SK-N-SH treated with all-trans-retinoic acid at 6 μM for 48 hours (cell line): ENCODE results near the gene BMP3.

ENCODE experiments used
- ATAC-seq: fragments of 200-7000 bp; cut with Tn5 transposase; 3 replicates; pipeline ENCODE4 v1.9.1; 2020; ENCODE audit warnings: mild to moderate bottlenecking, moderate library complexity
- BACH2 ChIP-seq: fragments of 250-450 bp; sonication (Bioruptor Pico); IDR thresholded peaks from 2 replicates; pipeline ENCODE4 v1.9.0; 2021; ENCODE audit warnings: mild to moderate bottlenecking, borderline replicate concordance
- CSDC2 ChIP-seq: fragments of 250-450 bp; sonication (Bioruptor Pico); IDR thresholded peaks from 2 replicates; pipeline ENCODE4 v1.5.0; 2020; ENCODE audit warnings: mild to moderate bottlenecking, moderate library complexity
- GLIS3 ChIP-seq: fragments of 250-450 bp; sonication (Bioruptor Pico); IDR thresholded peaks from 2 replicates; pipeline ENCODE4 v1.5.0; 2020; ENCODE audit warnings: mild to moderate bottlenecking, moderate library complexity
- ISL1 ChIP-seq: fragments of 250-450 bp; sonication (Bioruptor Pico); IDR thresholded peaks from 2 replicates; pipeline ENCODE4 v2.1.2; 2022; ENCODE audit warnings: mild to moderate bottlenecking, moderate library complexity
- OSR1 ChIP-seq: fragments of 250-450 bp; sonication (Bioruptor Pico); IDR thresholded peaks from 2 replicates; pipeline ENCODE4 v1.8.0; 2022; ENCODE audit warnings: moderate library complexity, mild to moderate bottlenecking, inconsistent platforms
- PPARA ChIP-seq: fragments of 250-450 bp; sonication (Bioruptor Pico); IDR thresholded peaks from 2 replicates; pipeline ENCODE4 v1.5.0; 2020; ENCODE audit warnings: mild to moderate bottlenecking, borderline replicate concordance
- RARB ChIP-seq: fragments of 250-450 bp; sonication (Bioruptor Pico); IDR thresholded peaks from 2 replicates; pipeline ENCODE4 v1.8.0; 2021; ENCODE audit warnings: mild to moderate bottlenecking, moderate library complexity
- SNAI2 ChIP-seq: fragments of 250-450 bp; sonication (Bioruptor Pico); IDR thresholded peaks from 2 replicates; pipeline ENCODE4 v1.5.0; 2020; ENCODE audit warnings: mild to moderate bottlenecking, moderate library complexity
- TCF4 ChIP-seq: fragments of 250-450 bp; sonication (Bioruptor Pico); IDR thresholded peaks from 2 replicates; pipeline ENCODE4 v1.8.0; 2021; ENCODE audit warnings: mild to moderate bottlenecking, moderate library complexity, borderline replicate concordance
- TOX ChIP-seq: fragments of 250-450 bp; sonication (Bioruptor Pico); IDR thresholded peaks from 2 replicates; pipeline ENCODE4 v1.8.0; 2021; ENCODE audit warnings: mild to moderate bottlenecking, moderate library complexity, borderline replicate concordance
- ZC3H10 ChIP-seq: fragments of 250-450 bp; sonication (Bioruptor Pico); IDR thresholded peaks from 2 replicates; pipeline ENCODE4 v1.5.1; 2021; ENCODE audit warnings: mild to moderate bottlenecking, moderate library complexity
- ZFP3 ChIP-seq: fragments of 250-450 bp; sonication (Bioruptor Pico); IDR thresholded peaks from 2 replicates; pipeline ENCODE4 v1.5.0; 2020; ENCODE audit warnings: mild to moderate bottlenecking, moderate library complexity
- ZFP30 ChIP-seq: fragments of 450-650 bp; formaldehyde crosslinking; IDR thresholded peaks from 2 replicates; pipeline ENCODE4 v1.5.0; 2022; ENCODE audit warnings: mild to moderate bottlenecking, moderate library complexity
- ZNF565 ChIP-seq: fragments of 450-650 bp; formaldehyde crosslinking; conservative IDR thresholded peaks from 2 replicates; pipeline ENCODE4 v1.5.0; 2020; ENCODE audit warnings: low read depth, mild to moderate bottlenecking, moderate library complexity
- ZNF70 ChIP-seq: fragments of 450-650 bp; formaldehyde crosslinking; IDR thresholded peaks from 2 replicates; pipeline ENCODE4 v1.5.0; 2020; ENCODE audit warnings: mild to moderate bottlenecking, moderate library complexity
- ZNF8 ChIP-seq: fragments of 450-650 bp; formaldehyde crosslinking; IDR thresholded peaks from 2 replicates; pipeline ENCODE4 v1.5.0; 2020; ENCODE audit warnings: mild to moderate bottlenecking, moderate library complexity
- TF ChIP-seq, protein P1 (sequence below): fragments of 250-450 bp; sonication (Bioruptor Pico); IDR thresholded peaks from 2 replicates; pipeline ENCODE4 v1.8.0; 2020; ENCODE audit warnings: mild to moderate bottlenecking, moderate library complexity, borderline replicate concordance
- TF ChIP-seq, protein P2 (sequence below): fragments of 250-450 bp; sonication (Bioruptor Pico); IDR thresholded peaks from 2 replicates; pipeline ENCODE4 v1.5.0; 2020; ENCODE audit warnings: mild to moderate bottlenecking, moderate library complexity
- TF ChIP-seq, protein P3 (sequence below): fragments of 250-450 bp; sonication (Bioruptor Pico); IDR thresholded peaks from 2 replicates; pipeline ENCODE4 v1.8.0; 2021; ENCODE audit warnings: low read depth, mild to moderate bottlenecking, moderate library complexity, borderline replicate concordance
- TF ChIP-seq, protein P4 (sequence below): fragments of 250-450 bp; sonication (Bioruptor Pico); IDR thresholded peaks from 2 replicates; pipeline ENCODE4 v1.5.1; 2020; ENCODE audit warnings: low read depth, mild to moderate bottlenecking, moderate library complexity
- TF ChIP-seq, protein P5 (sequence below): fragments of 250-450 bp; sonication (Bioruptor Pico); IDR thresholded peaks from 2 replicates; pipeline ENCODE4 v1.5.1; 2021; ENCODE audit warnings: mild to moderate bottlenecking, moderate library complexity

The BMP3 gene

DNA sequence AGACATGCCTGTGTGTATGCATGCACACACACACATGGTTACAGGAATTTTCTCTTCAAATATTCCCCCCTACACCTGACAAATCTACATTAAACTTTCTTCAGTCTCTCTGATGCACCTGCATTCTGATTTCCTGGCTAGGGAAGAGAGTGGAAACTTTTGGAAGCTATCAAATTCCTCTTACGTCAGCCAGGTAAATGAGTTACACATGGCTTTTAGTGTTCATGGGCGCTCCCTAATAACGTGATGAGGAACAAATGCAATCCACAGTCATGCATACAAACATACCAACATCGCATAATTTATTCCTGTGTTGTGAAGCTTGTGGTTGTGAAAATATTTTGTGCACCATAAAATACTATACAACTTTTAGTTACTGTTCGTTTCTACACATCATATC is 34.9 kb downstream of the BMP3 start:
- ATAC-seq: no peak
- no peak for TF ChIP-seq TCF4 (CRISPR knock-in tag)
- no peak for TF ChIP-seq RARB (CRISPR knock-in tag)
- no peak for TF ChIP-seq ZNF8 (CRISPR knock-in tag)
- no peak for TF ChIP-seq TOX (CRISPR knock-in tag)
- TF ChIP-seq ZC3H10: no peak
- TF ChIP-seq ZFP3 (CRISPR knock-in tag): no peak
- TF ChIP-seq, protein P1, sequence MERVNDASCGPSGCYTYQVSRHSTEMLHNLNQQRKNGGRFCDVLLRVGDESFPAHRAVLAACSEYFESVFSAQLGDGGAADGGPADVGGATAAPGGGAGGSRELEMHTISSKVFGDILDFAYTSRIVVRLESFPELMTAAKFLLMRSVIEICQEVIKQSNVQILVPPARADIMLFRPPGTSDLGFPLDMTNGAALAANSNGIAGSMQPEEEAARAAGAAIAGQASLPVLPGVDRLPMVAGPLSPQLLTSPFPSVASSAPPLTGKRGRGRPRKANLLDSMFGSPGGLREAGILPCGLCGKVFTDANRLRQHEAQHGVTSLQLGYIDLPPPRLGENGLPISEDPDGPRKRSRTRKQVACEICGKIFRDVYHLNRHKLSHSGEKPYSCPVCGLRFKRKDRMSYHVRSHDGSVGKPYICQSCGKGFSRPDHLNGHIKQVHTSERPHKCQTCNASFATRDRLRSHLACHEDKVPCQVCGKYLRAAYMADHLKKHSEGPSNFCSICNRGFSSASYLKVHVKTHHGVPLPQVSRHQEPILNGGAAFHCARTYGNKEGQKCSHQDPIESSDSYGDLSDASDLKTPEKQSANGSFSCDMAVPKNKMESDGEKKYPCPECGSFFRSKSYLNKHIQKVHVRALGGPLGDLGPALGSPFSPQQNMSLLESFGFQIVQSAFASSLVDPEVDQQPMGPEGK: no peak
- TF ChIP-seq BACH2 (CRISPR knock-in tag): no peak
- TF ChIP-seq ZFP30 (CRISPR knock-in tag): no peak
- TF ChIP-seq SNAI2 (CRISPR knock-in tag): no peak
- TF ChIP-seq ZNF565 (CRISPR knock-in tag): no peak
- TF ChIP-seq, protein P2, sequence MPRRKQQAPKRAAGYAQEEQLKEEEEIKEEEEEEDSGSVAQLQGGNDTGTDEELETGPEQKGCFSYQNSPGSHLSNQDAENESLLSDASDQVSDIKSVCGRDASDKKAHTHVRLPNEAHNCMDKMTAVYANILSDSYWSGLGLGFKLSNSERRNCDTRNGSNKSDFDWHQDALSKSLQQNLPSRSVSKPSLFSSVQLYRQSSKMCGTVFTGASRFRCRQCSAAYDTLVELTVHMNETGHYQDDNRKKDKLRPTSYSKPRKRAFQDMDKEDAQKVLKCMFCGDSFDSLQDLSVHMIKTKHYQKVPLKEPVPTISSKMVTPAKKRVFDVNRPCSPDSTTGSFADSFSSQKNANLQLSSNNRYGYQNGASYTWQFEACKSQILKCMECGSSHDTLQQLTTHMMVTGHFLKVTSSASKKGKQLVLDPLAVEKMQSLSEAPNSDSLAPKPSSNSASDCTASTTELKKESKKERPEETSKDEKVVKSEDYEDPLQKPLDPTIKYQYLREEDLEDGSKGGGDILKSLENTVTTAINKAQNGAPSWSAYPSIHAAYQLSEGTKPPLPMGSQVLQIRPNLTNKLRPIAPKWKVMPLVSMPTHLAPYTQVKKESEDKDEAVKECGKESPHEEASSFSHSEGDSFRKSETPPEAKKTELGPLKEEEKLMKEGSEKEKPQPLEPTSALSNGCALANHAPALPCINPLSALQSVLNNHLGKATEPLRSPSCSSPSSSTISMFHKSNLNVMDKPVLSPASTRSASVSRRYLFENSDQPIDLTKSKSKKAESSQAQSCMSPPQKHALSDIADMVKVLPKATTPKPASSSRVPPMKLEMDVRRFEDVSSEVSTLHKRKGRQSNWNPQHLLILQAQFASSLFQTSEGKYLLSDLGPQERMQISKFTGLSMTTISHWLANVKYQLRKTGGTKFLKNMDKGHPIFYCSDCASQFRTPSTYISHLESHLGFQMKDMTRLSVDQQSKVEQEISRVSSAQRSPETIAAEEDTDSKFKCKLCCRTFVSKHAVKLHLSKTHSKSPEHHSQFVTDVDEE: no peak
- no peak for TF ChIP-seq GLIS3 (CRISPR knock-in tag)
- TF ChIP-seq, protein P3, sequence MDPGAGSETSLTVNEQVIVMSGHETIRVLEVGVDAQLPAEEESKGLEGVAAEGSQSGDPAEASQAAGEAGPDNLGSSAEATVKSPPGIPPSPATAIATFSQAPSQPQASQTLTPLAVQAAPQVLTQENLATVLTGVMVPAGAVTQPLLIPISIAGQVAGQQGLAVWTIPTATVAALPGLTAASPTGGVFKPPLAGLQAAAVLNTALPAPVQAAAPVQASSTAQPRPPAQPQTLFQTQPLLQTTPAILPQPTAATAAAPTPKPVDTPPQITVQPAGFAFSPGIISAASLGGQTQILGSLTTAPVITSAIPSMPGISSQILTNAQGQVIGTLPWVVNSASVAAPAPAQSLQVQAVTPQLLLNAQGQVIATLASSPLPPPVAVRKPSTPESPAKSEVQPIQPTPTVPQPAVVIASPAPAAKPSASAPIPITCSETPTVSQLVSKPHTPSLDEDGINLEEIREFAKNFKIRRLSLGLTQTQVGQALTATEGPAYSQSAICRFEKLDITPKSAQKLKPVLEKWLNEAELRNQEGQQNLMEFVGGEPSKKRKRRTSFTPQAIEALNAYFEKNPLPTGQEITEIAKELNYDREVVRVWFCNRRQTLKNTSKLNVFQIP: no peak
- TF ChIP-seq, all 23 proteins: peak for 0

DNA sequence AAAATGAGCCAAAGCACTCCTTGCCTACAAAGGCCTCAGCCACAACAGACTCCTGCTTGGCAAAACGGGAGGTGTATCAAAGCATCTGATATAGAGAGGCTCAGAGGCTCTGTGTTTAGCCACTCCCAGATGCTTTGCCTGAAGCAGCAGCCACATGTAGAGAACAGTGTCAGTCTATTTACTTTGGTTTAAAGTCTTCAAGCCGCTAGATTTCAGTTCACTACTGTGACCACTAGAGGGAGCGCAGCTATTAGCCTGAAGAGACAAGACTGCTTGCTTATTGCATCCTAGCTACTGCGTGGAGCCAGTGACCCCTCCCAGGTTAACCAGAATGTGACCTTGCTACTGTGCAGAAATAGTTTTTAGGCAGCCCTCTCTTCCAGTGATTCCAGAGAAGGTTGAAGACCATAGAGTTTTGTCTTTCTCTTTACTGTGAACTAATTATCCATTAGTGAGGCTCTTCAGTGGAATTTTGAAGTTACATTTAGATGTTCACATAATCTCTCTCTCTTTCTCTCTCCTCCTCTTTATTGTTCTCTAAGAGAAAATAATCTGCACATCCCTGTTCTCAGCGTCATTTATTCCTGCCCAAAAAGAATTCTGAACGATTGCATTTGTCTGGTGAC is 39.3 kb downstream of the BMP3 start:
- no peak for TF ChIP-seq CSDC2 (CRISPR knock-in tag)
- TF ChIP-seq BACH2 (CRISPR knock-in tag): no peak
- TF ChIP-seq, all 23 proteins: peak for 0
- ATAC-seq: peak; percentile 99

DNA sequence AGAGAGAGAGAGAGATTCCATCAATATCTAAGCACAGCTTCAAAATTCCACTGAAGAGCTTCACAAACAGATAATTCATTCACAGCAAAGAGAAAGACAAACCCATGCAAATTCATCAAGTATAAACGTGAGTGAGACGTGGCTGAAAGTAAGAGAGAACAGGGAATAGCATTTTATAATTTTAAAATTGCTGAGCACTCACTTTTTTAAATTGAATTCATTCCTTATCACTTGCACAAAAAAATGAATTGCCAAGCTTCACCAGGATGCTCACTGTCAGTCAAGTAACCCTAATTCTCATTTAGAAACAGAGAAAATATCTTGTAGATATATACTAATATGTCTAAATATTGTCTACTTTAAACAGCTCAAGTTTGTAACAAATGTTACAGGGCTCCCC is 40.5 kb downstream of the BMP3 start:
- ATAC-seq: no peak
- TF ChIP-seq, protein P3: no peak
- TF ChIP-seq, protein P4, sequence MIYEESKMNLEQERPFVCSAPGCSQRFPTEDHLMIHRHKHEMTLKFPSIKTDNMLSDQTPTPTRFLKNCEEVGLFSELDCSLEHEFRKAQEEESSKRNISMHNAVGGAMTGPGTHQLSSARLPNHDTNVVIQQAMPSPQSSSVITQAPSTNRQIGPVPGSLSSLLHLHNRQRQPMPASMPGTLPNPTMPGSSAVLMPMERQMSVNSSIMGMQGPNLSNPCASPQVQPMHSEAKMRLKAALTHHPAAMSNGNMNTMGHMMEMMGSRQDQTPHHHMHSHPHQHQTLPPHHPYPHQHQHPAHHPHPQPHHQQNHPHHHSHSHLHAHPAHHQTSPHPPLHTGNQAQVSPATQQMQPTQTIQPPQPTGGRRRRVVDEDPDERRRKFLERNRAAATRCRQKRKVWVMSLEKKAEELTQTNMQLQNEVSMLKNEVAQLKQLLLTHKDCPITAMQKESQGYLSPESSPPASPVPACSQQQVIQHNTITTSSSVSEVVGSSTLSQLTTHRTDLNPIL (CRISPR knock-in tag): no peak
- TF ChIP-seq, protein P5, sequence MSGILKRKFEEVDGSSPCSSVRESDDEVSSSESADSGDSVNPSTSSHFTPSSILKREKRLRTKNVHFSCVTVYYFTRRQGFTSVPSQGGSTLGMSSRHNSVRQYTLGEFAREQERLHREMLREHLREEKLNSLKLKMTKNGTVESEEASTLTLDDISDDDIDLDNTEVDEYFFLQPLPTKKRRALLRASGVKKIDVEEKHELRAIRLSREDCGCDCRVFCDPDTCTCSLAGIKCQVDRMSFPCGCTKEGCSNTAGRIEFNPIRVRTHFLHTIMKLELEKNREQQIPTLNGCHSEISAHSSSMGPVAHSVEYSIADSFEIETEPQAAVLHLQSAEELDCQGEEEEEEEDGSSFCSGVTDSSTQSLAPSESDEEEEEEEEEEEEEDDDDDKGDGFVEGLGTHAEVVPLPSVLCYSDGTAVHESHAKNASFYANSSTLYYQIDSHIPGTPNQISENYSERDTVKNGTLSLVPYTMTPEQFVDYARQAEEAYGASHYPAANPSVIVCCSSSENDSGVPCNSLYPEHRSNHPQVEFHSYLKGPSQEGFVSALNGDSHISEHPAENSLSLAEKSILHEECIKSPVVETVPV (CRISPR knock-in tag): no peak
- TF ChIP-seq ZNF70 (CRISPR knock-in tag) (no peak), TOX (CRISPR knock-in tag) (no peak), ZFP30 (CRISPR knock-in tag) (no peak), OSR1 (CRISPR knock-in tag) (no peak), ZFP3 (CRISPR knock-in tag) (no peak), PPARA (CRISPR knock-in tag) (no peak), BACH2 (CRISPR knock-in tag) (no peak), GLIS3 (CRISPR knock-in tag) (no peak), ISL1 (CRISPR knock-in tag) (no peak), RARB (CRISPR knock-in tag) (no peak), ZNF8 (CRISPR knock-in tag) (no peak), ZC3H10 (no peak), SNAI2 (CRISPR knock-in tag) (no peak), ZNF565 (CRISPR knock-in tag) (no peak), TCF4 (CRISPR knock-in tag) (no peak)
- TF ChIP-seq, protein P2: no peak
